ENCODE measurements around the gene KHDC4. TPM values are rescaled to one million over a fixed set of nuclear protein-coding genes. Genes with fewer than 3 reads are reported as not detected.

KHDC4 gene
- total and polyA plus RNA-seq, 2 experiments from 2014 or later, result 15.7 to 40.3 TPM

DNA sequence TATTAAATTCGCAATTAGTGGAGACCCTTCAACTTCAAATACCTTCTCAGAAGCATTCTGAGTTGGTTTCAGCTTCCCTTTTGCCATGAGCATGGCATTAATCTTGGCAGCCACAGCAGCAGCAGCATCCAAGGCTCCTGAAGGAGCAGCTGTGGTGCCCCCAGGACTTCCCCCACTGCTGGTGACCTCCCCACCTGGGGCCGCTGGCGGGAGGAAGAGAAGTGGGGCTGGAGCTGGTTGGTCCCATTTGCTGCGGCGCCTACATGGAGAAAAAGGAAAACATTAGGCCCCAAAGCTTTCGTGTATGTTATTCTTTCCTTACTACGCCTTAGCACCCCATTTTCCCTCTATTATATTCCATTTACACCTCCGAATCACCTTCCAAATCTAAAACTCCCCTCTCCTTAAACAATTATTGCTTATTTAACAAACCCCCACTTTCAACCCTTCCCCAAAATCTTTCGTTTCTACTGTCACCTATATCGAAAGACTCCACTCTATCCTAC is 569 bp downstream of the KHDC4 start:
- peaks cover 34% of the 10 kb centered on the region for H4K20me1 ChIP-seq (ENCODE audit: insufficient read depth, poor library complexity, severe bottlenecking)
- H3K36me3 ChIP-seq (replicated peaks; ENCODE audit: insufficient read depth, low read depth), result peaks cover 6% of the 10 kb centered on the region
- H3K4me2 ChIP-seq, result peak overlapping the region; percentile 95
- peaks cover 53% of the 10 kb centered on the region for H3K79me2 ChIP-seq
- 6% methylated on average over 10 of the region's 10 CpGs for WGBS (ENCODE audit: low lambda C conversion rate, missing lambda C conversion rate)
- peak overlapping the region; percentile 85 for H3K4me3 ChIP-seq
- H3K27me3 ChIP-seq, result no peaks in the 10 kb centered on the region
- TF ChIP-seq, protein P1, sequence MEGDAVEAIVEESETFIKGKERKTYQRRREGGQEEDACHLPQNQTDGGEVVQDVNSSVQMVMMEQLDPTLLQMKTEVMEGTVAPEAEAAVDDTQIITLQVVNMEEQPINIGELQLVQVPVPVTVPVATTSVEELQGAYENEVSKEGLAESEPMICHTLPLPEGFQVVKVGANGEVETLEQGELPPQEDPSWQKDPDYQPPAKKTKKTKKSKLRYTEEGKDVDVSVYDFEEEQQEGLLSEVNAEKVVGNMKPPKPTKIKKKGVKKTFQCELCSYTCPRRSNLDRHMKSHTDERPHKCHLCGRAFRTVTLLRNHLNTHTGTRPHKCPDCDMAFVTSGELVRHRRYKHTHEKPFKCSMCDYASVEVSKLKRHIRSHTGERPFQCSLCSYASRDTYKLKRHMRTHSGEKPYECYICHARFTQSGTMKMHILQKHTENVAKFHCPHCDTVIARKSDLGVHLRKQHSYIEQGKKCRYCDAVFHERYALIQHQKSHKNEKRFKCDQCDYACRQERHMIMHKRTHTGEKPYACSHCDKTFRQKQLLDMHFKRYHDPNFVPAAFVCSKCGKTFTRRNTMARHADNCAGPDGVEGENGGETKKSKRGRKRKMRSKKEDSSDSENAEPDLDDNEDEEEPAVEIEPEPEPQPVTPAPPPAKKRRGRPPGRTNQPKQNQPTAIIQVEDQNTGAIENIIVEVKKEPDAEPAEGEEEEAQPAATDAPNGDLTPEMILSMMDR (IDR thresholded peaks at IDR 0.05; ENCODE audit: poor library complexity), result no peak
- TF ChIP-seq EZH2phosphoT487 (IDR thresholded peaks at IDR 0.05; ENCODE audit: low read depth, severe bottlenecking, unreplicated experiment), result no peak
- no peak for TF ChIP-seq EZH2 (IDR thresholded peaks at IDR 0.05; ENCODE audit: borderline replicate concordance)
- no peaks in the 10 kb centered on the region for H3K9me2 ChIP-seq (replicated peaks; ENCODE audit: insufficient read depth)
- DNase-seq (ENCODE audit: low spot score), result no peak
- H3K9me3 ChIP-seq (ENCODE audit: low read depth), result no peaks in the 10 kb centered on the region
- H3K27ac ChIP-seq, result peak overlapping the region; percentile 85
- H2AFZ ChIP-seq, result no peak overlapping the region
- peaks cover 26% of the 10 kb centered on the region for H3K4me1 ChIP-seq (ENCODE audit: insufficient read depth)

DNA sequence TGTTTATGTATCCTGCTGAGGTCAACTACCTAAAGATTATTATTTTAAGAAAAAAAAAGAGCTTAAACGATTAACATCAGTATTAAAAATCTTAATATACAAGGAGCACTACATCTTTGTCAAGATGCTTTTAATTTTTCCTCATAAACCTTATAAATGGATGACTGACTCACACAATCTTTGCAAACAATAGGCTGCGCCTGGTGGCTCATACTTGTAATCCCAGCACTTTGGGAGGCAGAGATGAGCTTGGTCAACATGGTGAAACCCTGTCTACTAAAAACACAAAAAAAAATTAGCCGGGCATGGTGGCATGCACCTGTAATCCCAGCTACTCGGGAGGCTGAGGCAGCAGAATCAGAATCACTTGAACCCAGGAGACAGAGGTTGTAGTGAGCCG is 1.7 kb downstream of the KHDC4 start:
- Histone ChIP-seq H3K9me3 (ENCODE audit: low read depth) (no peaks in the 10 kb centered on the region), H3K4me2 (peak overlapping the region; percentile 95), H2AFZ (no peak overlapping the region), H3K4me3 (peak overlapping the region; percentile 85), H3K9me2 (replicated peaks; ENCODE audit: insufficient read depth) (no peaks in the 10 kb centered on the region), H3K27ac (no peak overlapping the region), H3K79me2 (peaks cover 62% of the 10 kb centered on the region), H3K27me3 (no peaks in the 10 kb centered on the region), H4K20me1 (ENCODE audit: insufficient read depth, poor library complexity, severe bottlenecking) (peaks cover 34% of the 10 kb centered on the region), H3K4me1 (ENCODE audit: insufficient read depth) (peaks cover 26% of the 10 kb centered on the region), H3K36me3 (replicated peaks; ENCODE audit: insufficient read depth, low read depth) (peaks cover 6% of the 10 kb centered on the region)
- no peak for TF ChIP-seq EZH2 (IDR thresholded peaks at IDR 0.05; ENCODE audit: borderline replicate concordance)
- TF ChIP-seq EZH2phosphoT487 (IDR thresholded peaks at IDR 0.05; ENCODE audit: low read depth, severe bottlenecking, unreplicated experiment), result no peak
- TF ChIP-seq, protein P1 (IDR thresholded peaks at IDR 0.05; ENCODE audit: poor library complexity), result no peak
- 87% methylated on average over 5 of the region's 5 CpGs for WGBS (ENCODE audit: low lambda C conversion rate, missing lambda C conversion rate)
- DNase-seq (ENCODE audit: low spot score), result no peak

DNA sequence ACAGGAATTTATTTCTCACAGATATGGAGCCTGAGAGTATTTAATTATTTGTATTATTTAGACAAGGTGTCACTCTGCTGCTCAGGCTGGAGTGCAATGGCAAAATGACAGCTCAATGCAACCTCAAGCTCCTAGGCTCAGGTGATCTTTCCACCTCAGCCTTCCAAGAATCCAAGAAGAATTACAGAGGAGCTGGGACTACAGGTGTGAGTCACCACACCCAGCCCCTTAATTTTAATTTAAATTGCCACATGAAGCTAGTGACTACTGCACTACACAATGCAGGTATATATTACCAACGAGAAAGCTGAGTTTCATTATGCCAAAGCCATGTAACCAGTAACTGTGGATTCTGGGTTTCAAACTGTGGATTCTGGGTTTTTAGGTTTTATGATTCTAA is 2.1 kb downstream of the KHDC4 start:
- Histone ChIP-seq H2AFZ (no peak overlapping the region), H4K20me1 (ENCODE audit: insufficient read depth, poor library complexity, severe bottlenecking) (peaks cover 34% of the 10 kb centered on the region), H3K4me1 (ENCODE audit: insufficient read depth) (peaks cover 26% of the 10 kb centered on the region), H3K4me3 (no peak overlapping the region), H3K9me3 (ENCODE audit: low read depth) (no peaks in the 10 kb centered on the region), H3K9me2 (replicated peaks; ENCODE audit: insufficient read depth) (no peaks in the 10 kb centered on the region), H3K27me3 (no peaks in the 10 kb centered on the region), H3K4me2 (peak overlapping the region; percentile 95), H3K79me2 (peaks cover 66% of the 10 kb centered on the region), H3K36me3 (replicated peaks; ENCODE audit: insufficient read depth, low read depth) (peaks cover 6% of the 10 kb centered on the region), H3K27ac (no peak overlapping the region)
- 85% methylated on average over 1 of the region's 1 CpG for WGBS (ENCODE audit: low lambda C conversion rate, missing lambda C conversion rate)
- TF ChIP-seq EZH2phosphoT487 (IDR thresholded peaks at IDR 0.05; ENCODE audit: low read depth, severe bottlenecking, unreplicated experiment) (no peak), EZH2 (IDR thresholded peaks at IDR 0.05; ENCODE audit: borderline replicate concordance) (no peak)
- TF ChIP-seq, protein P1 (IDR thresholded peaks at IDR 0.05; ENCODE audit: poor library complexity), result no peak
- no peak for DNase-seq (ENCODE audit: low spot score)

Data from hepatocyte (in vitro differentiated cells).